ENCODE data around the gene DOCK2.
"Not testable (repeated sequence)": the region's sequence is repeated elsewhere in the genome, so short reads cannot be mapped to it uniquely, and the experiment has no call there.

The DOCK2 gene

DNA sequence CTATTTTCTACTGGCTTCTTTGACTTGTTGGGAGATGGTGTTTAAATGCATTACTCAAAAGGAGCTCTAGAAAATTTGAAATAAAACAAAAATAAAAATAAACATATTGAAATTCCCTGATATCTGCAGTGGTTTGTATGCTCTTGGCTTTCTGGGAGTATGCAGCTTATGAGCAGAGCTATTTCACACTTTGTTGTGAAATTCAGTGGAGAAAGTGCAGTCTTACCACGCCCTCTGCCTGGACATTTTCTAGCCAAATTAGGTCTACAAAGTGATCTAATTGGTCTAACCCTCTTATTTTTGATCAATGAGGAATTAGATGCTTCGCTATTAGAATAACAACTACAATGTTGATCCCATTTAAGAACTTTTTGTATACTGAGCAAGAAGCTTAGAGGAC is 276.4 kb downstream of the DOCK2 start:
- no peak for DNase-seq

GRCh38 chr5:169914766-169915165 is 277.7 kb downstream of the DOCK2 start:
- no peak for DNase-seq

- DNase-seq: no peak
Observed at GRCh38 chr5:169917500-169917899, 280.4 kb downstream of the DOCK2 start.

DNA sequence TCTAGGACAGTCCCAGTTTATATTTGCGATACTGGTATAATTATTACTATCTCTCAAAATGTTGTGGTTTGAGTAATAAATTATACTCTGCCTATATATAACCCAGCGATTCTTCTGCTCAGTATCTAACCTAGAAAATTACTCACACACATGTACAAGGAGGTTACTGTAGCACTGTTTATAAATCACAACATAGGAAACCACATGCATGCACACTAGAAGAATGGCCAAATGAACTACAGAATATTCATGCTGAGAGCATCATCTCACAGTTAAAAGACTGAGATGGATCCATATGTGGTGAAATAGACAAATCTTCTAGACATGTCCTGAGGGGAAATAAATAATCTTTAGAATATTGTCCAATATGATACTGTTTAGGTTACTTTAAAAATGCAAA is 281.2 kb downstream of the DOCK2 start:
- DNase-seq: no peak

DNA sequence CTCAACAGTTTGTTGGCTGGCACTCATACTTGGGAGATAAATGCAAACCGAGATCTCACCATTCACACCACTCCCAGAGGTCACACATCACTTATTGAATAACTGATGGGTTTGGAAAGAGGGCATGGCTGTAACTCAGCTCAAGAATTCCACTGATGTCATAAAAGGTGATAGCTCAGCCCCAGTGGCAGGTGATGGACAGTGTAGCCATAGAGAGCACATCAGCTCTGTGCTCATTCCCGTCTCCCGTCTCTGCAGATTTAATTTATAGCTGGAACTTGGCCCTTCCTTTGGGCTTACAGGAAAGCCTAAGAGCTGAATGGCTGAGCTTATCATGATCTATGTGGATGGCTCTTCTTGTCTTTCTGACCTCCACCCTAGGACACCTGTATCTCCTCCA is 283.4 kb downstream of the DOCK2 start:
- DNase-seq: no peak

- DNase-seq: no peak
Observed at GRCh38 chr5:169921384-169921783, 284.3 kb downstream of the DOCK2 start.

DNA sequence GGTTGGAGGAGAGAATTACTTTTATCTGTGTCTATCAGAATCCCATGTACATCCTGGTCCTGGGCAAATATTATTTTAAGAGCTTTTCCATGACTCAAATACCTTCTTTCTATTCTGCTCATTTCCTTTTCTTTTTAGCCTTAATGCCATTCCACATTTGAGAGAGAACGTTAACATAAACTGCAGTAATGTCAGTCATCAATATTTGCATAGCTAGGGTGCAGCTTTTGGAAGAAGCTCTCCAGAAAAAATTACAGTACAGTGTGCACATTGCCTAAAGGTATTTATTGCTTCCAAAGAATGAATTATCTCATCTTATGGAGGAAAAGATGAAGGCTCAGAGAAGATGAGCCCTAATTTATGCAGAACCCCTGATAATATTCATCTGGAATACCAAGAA is 284.9 kb downstream of the DOCK2 start:
- DNase-seq: no peak

- DNase-seq: no peak
Observed at GRCh38 chr5:169922474-169922873, 285.4 kb downstream of the DOCK2 start.

- DNase-seq: no peak
Observed at GRCh38 chr5:169923988-169924387, 286.9 kb downstream of the DOCK2 start.

- no peak for DNase-seq
Observed at GRCh38 chr5:169933127-169933526, 296.1 kb downstream of the DOCK2 start.

- DNase-seq: no peak
Observed at GRCh38 chr5:169933616-169934015, 296.5 kb downstream of the DOCK2 start.

DNA sequence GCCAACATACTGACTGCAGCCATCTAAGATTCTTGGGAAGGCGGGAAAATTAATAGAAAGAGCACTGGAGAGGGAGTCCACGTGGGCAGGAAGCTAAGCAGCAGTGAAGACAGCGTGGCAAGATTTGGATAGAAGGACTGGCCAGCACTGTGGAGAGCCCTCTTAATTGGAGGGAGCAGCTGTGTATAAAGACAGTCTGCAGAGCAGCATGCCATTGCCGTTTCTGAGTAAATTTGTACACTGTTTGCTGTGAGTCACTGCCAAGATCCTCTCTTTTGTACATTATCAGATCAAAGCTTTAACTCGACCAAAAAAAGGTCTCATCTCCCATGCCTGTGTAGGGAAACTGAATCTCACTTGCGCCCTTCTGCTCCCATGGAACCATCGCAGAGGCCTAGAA is 297.9 kb downstream of the DOCK2 start:
- DNase-seq: no peak

GRCh38 chr5:169935762-169936161 is 298.7 kb downstream of the DOCK2 start:
- no peak for DNase-seq

DNA sequence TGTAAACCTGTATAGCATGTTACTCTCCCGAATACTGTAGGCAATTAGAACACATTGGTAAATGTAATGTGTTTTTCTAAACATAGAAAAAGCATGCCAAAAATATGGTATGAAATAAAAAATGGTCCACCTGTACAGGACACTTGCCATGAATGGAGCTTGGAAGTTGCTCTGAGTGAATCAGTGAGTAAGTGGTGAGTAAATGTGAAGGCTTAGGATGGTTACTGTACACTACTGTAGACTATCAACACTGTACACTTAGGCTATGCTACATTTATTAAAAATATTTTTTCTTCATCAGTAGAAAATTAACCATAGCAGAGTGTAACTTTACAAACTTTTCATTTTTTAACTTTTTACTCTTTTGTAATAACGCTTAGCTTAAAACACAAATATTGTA is 301.4 kb downstream of the DOCK2 start:
- DNase-seq: no peak

- no peak for DNase-seq
Observed at GRCh38 chr5:169939731-169940130, 302.7 kb downstream of the DOCK2 start.

GRCh38 chr5:169941542-169941941 is 304.5 kb downstream of the DOCK2 start:
- DNase-seq: no peak

DNA sequence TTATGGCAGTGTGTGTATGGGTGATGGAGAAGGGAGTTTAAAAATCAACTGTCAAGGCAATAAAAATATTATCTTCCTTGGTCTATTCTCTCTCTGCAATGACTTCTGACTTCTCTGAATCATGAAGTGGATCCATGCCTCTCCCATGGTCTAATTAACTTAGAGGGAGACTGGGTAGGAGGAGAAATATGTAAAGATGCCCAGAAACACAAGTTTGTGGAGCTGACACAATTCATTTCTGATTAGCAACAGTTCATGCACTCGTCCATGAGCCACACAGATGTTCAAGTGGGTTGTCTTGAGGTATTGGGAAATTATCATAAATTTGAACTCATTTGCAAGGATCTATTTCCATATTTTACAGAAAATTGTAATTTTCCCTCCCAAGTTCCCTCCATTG is 305.1 kb downstream of the DOCK2 start:
- no peak for DNase-seq

- DNase-seq: no peak
Observed at GRCh38 chr5:169943026-169943425, 306.0 kb downstream of the DOCK2 start.

DNA sequence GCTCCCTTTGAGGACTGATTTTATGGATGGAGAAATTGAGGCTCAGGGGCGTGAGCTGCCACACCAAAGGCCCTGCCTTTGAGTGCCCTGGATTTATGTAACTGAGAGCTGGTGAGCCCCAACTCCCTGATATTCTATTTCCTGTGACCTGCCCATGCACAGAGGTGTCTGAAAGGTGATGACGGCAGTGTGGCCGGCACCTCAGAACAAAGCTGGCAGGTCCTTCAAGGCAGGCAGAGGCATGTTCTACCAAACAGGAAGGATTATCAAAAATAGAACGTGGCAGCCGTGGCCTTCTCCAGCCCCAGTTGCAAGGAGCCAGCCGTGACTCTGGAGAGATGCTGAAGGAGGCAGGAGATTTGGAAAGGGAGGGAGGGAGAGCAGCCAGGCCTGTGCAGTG is 307.0 kb downstream of the DOCK2 start:
- no peak for DNase-seq

GRCh38 chr5:169944922-169945680 is 308.0 kb downstream of the DOCK2 start:
- no peak for DNase-seq

DNA sequence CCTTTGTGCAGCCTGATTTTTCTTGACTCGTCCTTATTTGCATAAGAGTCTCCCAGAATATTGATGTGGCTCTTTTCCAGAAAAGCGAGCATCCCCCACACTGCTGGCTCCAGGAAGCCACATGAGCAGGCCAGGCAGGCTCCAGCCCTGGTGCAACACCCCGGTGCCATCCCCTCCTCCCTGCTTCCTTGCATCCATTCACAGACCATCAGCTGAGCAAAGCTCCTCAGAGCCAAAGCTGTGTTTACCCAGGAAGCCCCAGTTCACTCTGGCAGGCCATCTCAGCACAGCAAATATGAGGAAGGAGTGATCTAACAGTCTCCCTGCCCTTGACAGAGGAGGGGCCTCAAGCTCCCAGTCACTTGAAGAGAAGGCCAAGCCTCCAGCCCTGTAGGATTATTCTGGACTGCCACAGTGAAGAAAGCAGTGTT is 308.8 kb downstream of the DOCK2 start:
- DNase-seq: no peak

- DNase-seq: no peak
Observed at GRCh38 chr5:169946743-169947295, 309.7 kb downstream of the DOCK2 start.

DNA sequence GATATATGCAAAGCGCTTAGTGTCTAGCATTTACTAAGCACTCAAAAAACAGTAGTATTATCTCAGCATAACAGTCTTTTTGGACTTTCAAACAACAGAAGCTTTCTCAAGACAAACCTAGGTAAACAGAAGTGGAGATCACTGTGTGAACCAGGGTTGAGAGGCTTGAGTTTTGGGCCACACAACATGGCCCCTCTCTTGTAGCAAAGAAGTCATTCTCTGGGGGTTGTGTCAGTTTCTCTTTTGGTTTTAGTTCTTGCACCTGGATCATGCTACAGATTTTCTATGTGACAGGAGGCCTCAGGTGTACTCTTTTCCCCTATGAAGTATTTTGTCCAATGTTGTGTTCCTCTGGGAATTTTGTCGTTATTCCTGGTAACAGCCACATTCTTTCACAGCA is 313.3 kb downstream of the DOCK2 start:
- no peak for DNase-seq

DNA sequence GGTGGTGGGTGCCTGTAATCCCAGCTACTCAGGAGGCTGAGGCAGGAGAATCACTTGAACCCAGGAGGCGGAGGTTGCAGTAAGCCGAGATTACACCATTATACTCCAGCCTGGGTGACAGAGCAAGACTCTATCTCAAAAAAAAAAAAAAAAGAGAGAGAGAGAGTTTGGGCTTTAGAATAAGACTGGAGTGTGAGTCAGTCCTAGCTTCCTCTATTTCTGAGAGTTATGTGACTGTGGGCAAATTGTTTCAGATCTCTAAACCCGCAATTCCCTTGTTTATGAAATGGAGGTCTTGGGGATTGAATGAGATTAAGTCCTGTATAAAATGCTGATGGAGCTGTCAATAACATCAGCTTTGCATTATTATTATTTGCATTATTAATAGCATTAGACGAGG is 316.1 kb downstream of the DOCK2 start:
- DNase-seq: not testable (repeated sequence)

DNA sequence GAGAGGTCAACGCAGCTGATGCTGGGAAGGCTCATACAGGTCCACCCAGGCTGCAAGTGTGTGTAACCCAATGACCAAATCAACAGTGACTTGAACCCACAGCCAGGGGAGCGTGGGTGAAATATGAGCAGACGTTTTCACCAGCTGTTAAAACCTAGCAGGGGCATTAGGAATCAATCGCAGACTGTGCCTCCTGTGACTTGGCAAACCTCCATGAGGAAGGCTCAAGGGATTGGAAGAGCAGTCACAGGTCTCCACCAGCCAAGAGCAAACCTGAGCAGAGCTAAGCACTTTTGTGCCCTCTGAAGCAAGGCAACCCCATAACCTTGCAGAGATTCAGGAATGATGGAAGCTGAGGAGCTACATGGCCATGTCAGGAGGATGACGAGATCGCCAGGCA is 317.7 kb downstream of the DOCK2 start:
- no peak for DNase-seq

Measured in NCI-H446 (cell line).